RWPE2 (cell line): ENCODE data around the gene GNA14.

Experiments used
- ATAC-seq: fragments of 200-7000 bp; cut with Tn5 transposase; 3 replicates; pipeline ENCODE4 v1.9.1; 2021; ENCODE audit warnings: low read depth
- DNase-seq: peaks from one replicate; pipeline ENCODE4 v3.0.0-alpha.2; 2020; ENCODE audit warnings: low spot score
- H3K27ac ChIP-seq: fragments of 450-650 bp; 2 replicates; pipeline ENCODE4 v1.5.1; 2017; ENCODE audit warnings: mild to moderate bottlenecking; ENCODE audit not compliant: poor library complexity, severe bottlenecking
- H3K27me3 ChIP-seq: fragments of 250-450 bp; sonication (Bioruptor Pico); 2 replicates; pipeline ENCODE4 v1.5.1; 2021; ENCODE audit warnings: mild to moderate bottlenecking, moderate library complexity; ENCODE audit not compliant: insufficient read depth, poor library complexity, severe bottlenecking
- H3K36me3 ChIP-seq: fragments of 250-450 bp; sonication (Bioruptor Pico); 2 replicates; pipeline ENCODE4 v1.5.1; 2020; ENCODE audit warnings: low read depth, mild to moderate bottlenecking, moderate library complexity
- H3K4me1 ChIP-seq: fragments of 250-450 bp; sonication (Bioruptor Pico); 2 replicates; pipeline ENCODE4 v1.5.1; 2021; ENCODE audit warnings: mild to moderate bottlenecking, moderate library complexity; ENCODE audit not compliant: insufficient read depth, poor library complexity, severe bottlenecking
- H3K4me3 ChIP-seq: fragments of 250-450 bp; sonication (Bioruptor Pico); 2 replicates; pipeline ENCODE4 v1.5.1; 2021; ENCODE audit warnings: mild to moderate bottlenecking, moderate library complexity; ENCODE audit not compliant: severe bottlenecking
- H3K9me3 ChIP-seq: fragments of 250-450 bp; sonication (Bioruptor Pico); 2 replicates; pipeline ENCODE4 v1.5.1; 2021; ENCODE audit warnings: mild to moderate bottlenecking, moderate library complexity; ENCODE audit not compliant: severe bottlenecking
- TF ChIP-seq, protein P1 (sequence below): fragments of 450-650 bp; IDR thresholded peaks from one replicate; pipeline ENCODE4 v1.5.1; 2017; ENCODE audit warnings: mild to moderate bottlenecking, moderate library complexity; ENCODE audit not compliant: poor library complexity, severe bottlenecking

GNA14 gene

DNA sequence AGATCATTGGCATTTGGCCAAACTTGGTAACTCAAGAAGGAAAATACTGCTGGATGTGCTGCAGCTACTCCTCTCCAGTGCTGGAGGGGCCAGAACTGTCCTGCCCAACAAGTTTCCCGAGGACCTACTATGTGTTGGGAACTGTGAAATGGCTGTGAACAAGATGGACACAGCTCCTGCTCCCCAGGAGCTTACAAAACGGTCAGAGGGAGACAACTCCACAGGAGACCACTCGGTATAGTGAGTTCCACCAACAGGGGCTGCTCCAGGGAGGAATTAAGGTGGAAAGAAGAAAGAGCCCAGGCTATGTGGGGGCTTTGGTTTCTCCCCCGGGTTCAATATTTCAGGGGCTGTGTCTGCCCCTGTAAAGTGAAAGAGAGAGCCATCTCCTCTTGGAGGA is 78.8 kb downstream of the GNA14 start:
- TF ChIP-seq, protein P1, sequence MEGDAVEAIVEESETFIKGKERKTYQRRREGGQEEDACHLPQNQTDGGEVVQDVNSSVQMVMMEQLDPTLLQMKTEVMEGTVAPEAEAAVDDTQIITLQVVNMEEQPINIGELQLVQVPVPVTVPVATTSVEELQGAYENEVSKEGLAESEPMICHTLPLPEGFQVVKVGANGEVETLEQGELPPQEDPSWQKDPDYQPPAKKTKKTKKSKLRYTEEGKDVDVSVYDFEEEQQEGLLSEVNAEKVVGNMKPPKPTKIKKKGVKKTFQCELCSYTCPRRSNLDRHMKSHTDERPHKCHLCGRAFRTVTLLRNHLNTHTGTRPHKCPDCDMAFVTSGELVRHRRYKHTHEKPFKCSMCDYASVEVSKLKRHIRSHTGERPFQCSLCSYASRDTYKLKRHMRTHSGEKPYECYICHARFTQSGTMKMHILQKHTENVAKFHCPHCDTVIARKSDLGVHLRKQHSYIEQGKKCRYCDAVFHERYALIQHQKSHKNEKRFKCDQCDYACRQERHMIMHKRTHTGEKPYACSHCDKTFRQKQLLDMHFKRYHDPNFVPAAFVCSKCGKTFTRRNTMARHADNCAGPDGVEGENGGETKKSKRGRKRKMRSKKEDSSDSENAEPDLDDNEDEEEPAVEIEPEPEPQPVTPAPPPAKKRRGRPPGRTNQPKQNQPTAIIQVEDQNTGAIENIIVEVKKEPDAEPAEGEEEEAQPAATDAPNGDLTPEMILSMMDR, result no peak
- Histone ChIP-seq H3K9me3 (no peaks in the 10 kb centered on the region), H3K4me3 (no peak overlapping the region), H3K4me1 (no peaks in the 10 kb centered on the region), H3K36me3 (no peaks in the 10 kb centered on the region), H3K27ac (no peak overlapping the region), H3K27me3 (no peaks in the 10 kb centered on the region)
- ATAC-seq (no peak), DNase-seq (no peak)

DNA sequence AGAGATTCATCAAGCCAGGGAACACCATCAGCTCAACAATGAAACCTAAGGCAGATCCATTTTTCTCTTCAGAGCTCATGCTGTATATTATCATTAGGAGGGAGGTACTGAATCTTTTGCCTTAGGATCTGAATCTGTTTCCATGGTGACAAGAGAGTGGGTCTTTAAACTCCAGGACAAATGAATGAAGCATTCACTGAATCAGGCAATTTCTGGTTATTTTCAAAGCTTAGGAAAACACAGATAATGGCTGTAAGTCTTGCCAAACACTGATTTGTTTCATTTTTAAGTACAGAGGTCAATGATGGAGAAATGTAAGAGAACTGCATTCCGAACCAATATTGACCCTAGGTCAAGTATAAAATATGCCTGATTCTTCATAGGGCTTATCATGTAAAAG is 84.9 kb downstream of the GNA14 start:
- H3K27ac ChIP-seq, result no peak overlapping the region
- H3K4me3 ChIP-seq, result no peak overlapping the region
- H3K9me3 ChIP-seq, result no peaks in the 10 kb centered on the region
- H3K4me1 ChIP-seq, result no peaks in the 10 kb centered on the region
- TF ChIP-seq, protein P1, result no peak
- no peaks in the 10 kb centered on the region for H3K36me3 ChIP-seq
- ATAC-seq, result no peak
- no peak for DNase-seq
- H3K27me3 ChIP-seq, result peaks cover 2% of the 10 kb centered on the region

- H3K36me3 ChIP-seq, result no peaks in the 10 kb centered on the region
- H3K9me3 ChIP-seq, result no peaks in the 10 kb centered on the region
- H3K4me1 ChIP-seq, result no peaks in the 10 kb centered on the region
- no peak overlapping the region for H3K27ac ChIP-seq
- peaks cover 2% of the 10 kb centered on the region for H3K27me3 ChIP-seq
- H3K4me3 ChIP-seq, result no peak overlapping the region
- TF ChIP-seq, protein P1, result no peak
- DNase-seq, result no peak
- ATAC-seq, result no peak
These were observed 85.9 kb downstream of the GNA14 start for GRCh38 chr9:77562019-77562748.

GRCh38 chr9:77561331-77562018 is 86.6 kb downstream of the GNA14 start:
- H3K4me3 ChIP-seq, result no peak overlapping the region
- DNase-seq (no peak), ATAC-seq (no peak)
- TF ChIP-seq, protein P1, result no peak
- no peaks in the 10 kb centered on the region for H3K36me3 ChIP-seq
- H3K4me1 ChIP-seq, result no peaks in the 10 kb centered on the region
- peaks cover 2% of the 10 kb centered on the region for H3K27me3 ChIP-seq
- no peak overlapping the region for H3K27ac ChIP-seq
- H3K9me3 ChIP-seq, result no peaks in the 10 kb centered on the region

DNA sequence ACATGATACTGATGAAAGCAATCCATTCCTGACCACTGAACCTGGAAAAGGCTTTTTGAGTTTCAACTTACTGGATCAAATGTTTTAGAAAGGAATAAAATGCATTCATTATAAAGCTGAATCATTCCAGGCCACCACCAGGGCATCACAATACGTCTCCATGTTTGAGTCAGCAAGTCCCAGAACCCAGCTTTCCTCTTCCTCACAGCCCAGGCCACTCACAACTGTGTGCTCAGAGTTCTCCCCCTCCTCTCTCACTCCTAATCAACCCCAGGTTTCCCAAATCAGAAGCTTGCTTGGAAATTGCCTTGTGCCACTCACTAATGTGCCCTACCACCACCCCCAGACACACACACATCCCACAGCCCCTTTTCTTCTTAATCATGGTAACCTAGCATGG is 91.7 kb downstream of the GNA14 start:
- TF ChIP-seq, protein P1, result no peak
- Histone ChIP-seq H3K9me3 (no peaks in the 10 kb centered on the region), H3K36me3 (no peaks in the 10 kb centered on the region), H3K4me1 (no peaks in the 10 kb centered on the region), H3K27me3 (no peaks in the 10 kb centered on the region), H3K4me3 (no peak overlapping the region), H3K27ac (no peak overlapping the region)
- DNase-seq, result no peak
- no peak for ATAC-seq
